Panc1 (cell line): Measurements from ENCODE around the gene WASF3. TPM values are rescaled to one million over a fixed set of nuclear protein-coding genes. Genes with fewer than 3 reads are reported as not detected.
A peak's percentile ranks its signal among the peaks of the same experiment; 100 is the strongest.

Experiments used
- ATAC-seq: fragments of 200-7000 bp; cut with Tn5 transposase; 2 replicates; pipeline ENCODE4 v1.9.1; 2020; ENCODE audit warnings: mild to moderate bottlenecking, moderate library complexity
- BruUV-seq: library from RNA; stranded (reverse); fragments of 400-500 nt; replicated peaks from 2 replicates; lab custom pipeline; 2021; lab: Mats Ljungman, UMichigan
- CTCF ChIA-PET: fragments of 300-600 bp; sonication (Branson Sonifier 250); formaldehyde crosslinking; loops from one replicate; lab custom pipeline; 2022; ENCODE audit warnings: antibody characterized with exemption; lab: Charles Lee
- POLR2A ChIA-PET: fragments of 300-600 bp; sonication (Branson Sonifier 250); formaldehyde crosslinking; loops from one replicate; lab custom pipeline; 2022; ENCODE audit warnings: antibody characterized with exemption; lab: Charles Lee
- DNase-seq: peaks from one replicate; pipeline ENCODE4 v3.0.0-alpha.2; 2010; ENCODE audit warnings: low read depth, low spot score
- H3K27ac ChIP-seq: 2 replicates; pipeline ENCODE4 v1.5.1; 2011; ENCODE audit warnings: mild to moderate bottlenecking, low read length, inconsistent platforms
- H3K27me3 ChIP-seq: fragments of 200-500 bp; sonication (Bioruptor generic); 2 replicates; pipeline ENCODE4 v1.6.0; 2014; ENCODE audit warnings: low read length, inconsistent platforms; ENCODE audit not compliant: control insufficient read depth, insufficient read depth
- H3K36me3 ChIP-seq: fragments of 200-500 bp; sonication (Bioruptor generic); 2 replicates; pipeline ENCODE4 v1.5.1; 2014; ENCODE audit warnings: inconsistent platforms, mild to moderate bottlenecking, low read length, moderate library complexity; ENCODE audit not compliant: control insufficient read depth, insufficient read depth
- H3K4me1 ChIP-seq: 2 replicates; pipeline ENCODE4 v1.5.1; 2011; ENCODE audit warnings: inconsistent platforms, mild to moderate bottlenecking, low read length, moderate library complexity; ENCODE audit not compliant: control insufficient read depth, insufficient read depth
- H3K4me3 ChIP-seq, 2 experiments: 2 replicates each; pipeline ENCODE4 v1.5.1; 2011 to 2012; ENCODE audit warnings: low read depth in 2 of 2, low read length in 2 of 2, mild to moderate bottlenecking in 2 of 2, inconsistent platforms in 1 of 2, moderate library complexity in 1 of 2
- H3K9me3 ChIP-seq: fragments of 200-500 bp; sonication (Bioruptor generic); 2 replicates; pipeline ENCODE4 v1.5.1; 2014; ENCODE audit warnings: low read depth, mild to moderate bottlenecking, inconsistent platforms, low read length, moderate library complexity; ENCODE audit not compliant: control insufficient read depth, insufficient read depth
- CTCF ChIP-seq: fragments of 450-650 bp; IDR thresholded peaks from 2 replicates; pipeline ENCODE4 v1.5.1; 2017; ENCODE audit warnings: mild to moderate bottlenecking
- POLR2AphosphoS5 ChIP-seq: IDR thresholded peaks from 2 replicates; pipeline ENCODE4 v1.6.1; 2012; ENCODE audit warnings: mild to moderate bottlenecking, low read depth, low read length, moderate library complexity
- REST ChIP-seq, 2 experiments: IDR thresholded peaks; 2 replicates each; pipeline ENCODE4 v1.6.1; 2011 to 2012; ENCODE audit warnings: low read depth in 2 of 2, control low read depth in 1 of 2, low read length in 1 of 2, mild to moderate bottlenecking in 1 of 2, moderate library complexity in 1 of 2; ENCODE audit not compliant: insufficient read depth in 1 of 2
- SIN3A ChIP-seq: IDR thresholded peaks from 2 replicates; pipeline ENCODE4 v1.6.1; 2012; ENCODE audit warnings: low read depth, mild to moderate bottlenecking, low read length, moderate library complexity, borderline replicate concordance; ENCODE audit not compliant: insufficient read depth
- TCF7L2 ChIP-seq: IDR thresholded peaks from 2 replicates; pipeline ENCODE4 v1.6.1; 2011; ENCODE audit warnings: mild to moderate bottlenecking, low read depth, low read length, inconsistent platforms
- in situ Hi-C: cut with HindIII; loops from 2 replicates; pipeline ENCODE4 v1.10.0; 2016; ENCODE audit warnings: low sequenced_read_pairs, low pct_unique_long_range_greater_than_20kb
- intact Hi-C: fragments of 100-400 bp; cut with micrococcal nuclease; formaldehyde crosslinking; loops from one replicate; pipeline ENCODE4 v1.10.0; 2022; ENCODE audit not compliant: unreplicated experiment
- total RNA-seq: library from RNA; stranded (reverse); gene quantifications from one replicate; pipeline ENCODE4 v1.2.1, GENCODE V29; 2021; ENCODE audit not compliant: unreplicated experiment

WASF3 gene
- total RNA-seq, 1 experiment from 2014 or later = 20.2 TPM

GRCh38 chr13:26706381-26706780 is 148.9 kb downstream of the WASF3 start:
- H3K36me3 ChIP-seq = no peaks in the 10 kb centered on the region
- no peaks in the 10 kb centered on the region for H3K27me3 ChIP-seq
- ATAC-seq (no peak), DNase-seq (no peak)
- no peak for TF ChIP-seq TCF7L2
- TF ChIP-seq SIN3A = no peak
- TF ChIP-seq REST (IDR thresholded peaks at IDR 0.05; ENCODE audit: insufficient read depth in 1 of 2, low read depth in 2 of 2, low read length in 1 of 2) = no peak
- no peak for TF ChIP-seq POLR2AphosphoS5
- TF ChIP-seq CTCF = no peak; the same call in 1 of the 2 replicates
- intact Hi-C loops (loop anchor here (2.0 kb wide), 2 partner anchors 166 to 224 kb away; no protein-coding TSS in a partner anchor), in situ Hi-C loops (no loop called here)
- H3K4me3 ChIP-seq = no peak overlapping the region
- H3K4me1 ChIP-seq = no peaks in the 10 kb centered on the region
- H3K9me3 ChIP-seq = no peaks in the 10 kb centered on the region
- H3K27ac ChIP-seq = no peak overlapping the region
- no TSS peak for BruUV-seq
- CTCF ChIA-PET = interaction anchor here (2.8 kb wide), 1 partner anchor 167 kb away, joined by 9 read pairs; no protein-coding TSS in a partner anchor
- POLR2A ChIA-PET = no interaction called here

- in situ Hi-C loops = no loop called here
Measured at GRCh38 chr13:26707122-26708006, 149.9 kb downstream of the WASF3 start.

More at GRCh38 chr13:26707122-26708006, 149.9 kb downstream of the WASF3 start:
- H3K27ac ChIP-seq = no peak overlapping the region
- TF ChIP-seq CTCF (peak; percentile 76), SIN3A (no peak)
- BruUV-seq = no TSS peak
- ATAC-seq = peak; percentile 94
- H3K4me3 ChIP-seq = no peak overlapping the region
- POLR2A ChIA-PET = no interaction called here
- no peaks in the 10 kb centered on the region for H3K4me1 ChIP-seq
- no peaks in the 10 kb centered on the region for H3K36me3 ChIP-seq
- intact Hi-C loops = loop anchor here (2.0 kb wide), 2 partner anchors 165 to 223 kb away; no protein-coding TSS in a partner anchor
- no peak for DNase-seq
- CTCF ChIA-PET = interaction anchor here (2.8 kb wide), 1 partner anchor 166 kb away, joined by 9 read pairs; no protein-coding TSS in a partner anchor
- H3K27me3 ChIP-seq = no peaks in the 10 kb centered on the region
- no peaks in the 10 kb centered on the region for H3K9me3 ChIP-seq
